HG03066 (cell line): Measurements from ENCODE around the gene C2orf74.

ENCODE experiments used
- ATAC-seq: cut with Tn5 transposase; IDR thresholded peaks from one replicate; pipeline ENCODE4 v1.9.1; 2021; ENCODE audit warnings: low read depth; ENCODE audit not compliant: unreplicated experiment

C2orf74 gene

DNA sequence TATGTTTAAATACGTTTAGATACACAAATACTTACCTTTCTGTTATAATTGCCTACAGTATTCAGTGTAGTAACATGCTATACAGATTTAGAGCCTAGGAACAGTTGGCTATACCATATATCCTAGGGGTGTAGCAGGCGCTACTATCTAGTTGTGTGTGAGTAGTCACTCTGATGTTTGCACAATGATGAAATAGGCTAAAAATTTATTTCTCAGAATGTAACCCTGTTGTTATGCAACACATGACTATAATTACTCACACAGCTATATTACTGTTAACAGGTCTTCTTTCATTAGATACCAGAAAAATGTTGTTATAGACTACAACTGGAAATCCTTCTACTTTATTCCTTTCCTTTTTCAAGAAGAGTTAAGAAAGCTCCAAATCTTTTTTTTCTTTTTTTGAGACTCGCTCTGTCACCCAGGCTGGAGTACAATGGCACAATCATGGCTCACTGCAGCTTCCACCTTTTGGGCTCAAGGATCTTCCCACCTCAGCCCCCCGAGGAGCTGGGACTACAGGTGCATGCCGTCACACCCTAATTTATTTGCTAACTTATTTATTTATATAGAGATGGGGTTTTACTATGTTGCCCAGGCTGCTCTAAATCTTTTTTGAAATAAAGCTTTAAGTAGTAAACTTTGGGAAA lies 48.5 kb downstream of the C2orf74 start:
- no peak for ATAC-seq

DNA sequence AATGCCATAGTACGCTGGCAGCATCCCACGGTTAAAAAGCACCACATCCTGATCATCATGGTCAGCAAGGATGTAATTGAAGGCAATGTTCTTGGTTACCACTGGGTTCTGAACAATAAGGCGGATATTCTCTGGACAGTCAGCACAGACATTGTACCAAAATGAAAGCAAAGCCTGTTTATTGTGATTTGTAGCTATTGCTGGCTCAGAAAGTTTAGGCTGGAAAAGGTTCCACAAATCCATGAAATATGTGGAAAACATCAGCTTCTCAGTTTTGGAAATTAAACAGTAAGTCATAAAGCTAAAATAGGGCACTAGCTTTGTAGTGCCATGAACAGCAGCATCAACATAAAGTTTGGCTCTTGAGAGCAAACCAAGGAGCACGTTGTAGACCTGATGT lies 52.2 kb downstream of the C2orf74 start:
- no peak for ATAC-seq
